SK-N-SH treated with all-trans-retinoic acid at 6 μM for 48 hours (cell line): ENCODE measurements around the gene CRHR2.
"Not testable (repeated sequence)": the region's sequence is repeated elsewhere in the genome, so short reads cannot be mapped to it uniquely, and the experiment has no call there.

Experiments used
- ATAC-seq: fragments of 200-7000 bp; cut with Tn5 transposase; 3 replicates; pipeline ENCODE4 v1.9.1; 2020; ENCODE audit warnings: mild to moderate bottlenecking, moderate library complexity
- ARNTL ChIP-seq: fragments of 450-650 bp; formaldehyde crosslinking; IDR thresholded peaks from 2 replicates; pipeline ENCODE4 v1.5.0; 2020; ENCODE audit warnings: low read depth, mild to moderate bottlenecking, moderate library complexity, borderline replicate concordance
- BACH2 ChIP-seq: fragments of 250-450 bp; sonication (Bioruptor Pico); IDR thresholded peaks from 2 replicates; pipeline ENCODE4 v1.9.0; 2021; ENCODE audit warnings: mild to moderate bottlenecking, borderline replicate concordance
- CSDC2 ChIP-seq: fragments of 250-450 bp; sonication (Bioruptor Pico); IDR thresholded peaks from 2 replicates; pipeline ENCODE4 v1.5.0; 2020; ENCODE audit warnings: mild to moderate bottlenecking, moderate library complexity
- ESRRG ChIP-seq: fragments of 250-450 bp; sonication (Bioruptor Pico); IDR thresholded peaks from 2 replicates; pipeline ENCODE4 v1.6.1; 2021; ENCODE audit warnings: mild to moderate bottlenecking
- GLIS3 ChIP-seq: fragments of 250-450 bp; sonication (Bioruptor Pico); IDR thresholded peaks from 2 replicates; pipeline ENCODE4 v1.5.0; 2020; ENCODE audit warnings: mild to moderate bottlenecking, moderate library complexity
- ISL1 ChIP-seq: fragments of 250-450 bp; sonication (Bioruptor Pico); IDR thresholded peaks from 2 replicates; pipeline ENCODE4 v2.1.2; 2022; ENCODE audit warnings: mild to moderate bottlenecking, moderate library complexity
- OSR1 ChIP-seq: fragments of 250-450 bp; sonication (Bioruptor Pico); IDR thresholded peaks from 2 replicates; pipeline ENCODE4 v1.8.0; 2022; ENCODE audit warnings: moderate library complexity, mild to moderate bottlenecking, inconsistent platforms
- PPARA ChIP-seq: fragments of 250-450 bp; sonication (Bioruptor Pico); IDR thresholded peaks from 2 replicates; pipeline ENCODE4 v1.5.0; 2020; ENCODE audit warnings: mild to moderate bottlenecking, borderline replicate concordance
- RARB ChIP-seq: fragments of 250-450 bp; sonication (Bioruptor Pico); IDR thresholded peaks from 2 replicates; pipeline ENCODE4 v1.8.0; 2021; ENCODE audit warnings: mild to moderate bottlenecking, moderate library complexity
- SNAI2 ChIP-seq: fragments of 250-450 bp; sonication (Bioruptor Pico); IDR thresholded peaks from 2 replicates; pipeline ENCODE4 v1.5.0; 2020; ENCODE audit warnings: mild to moderate bottlenecking, moderate library complexity
- TCF4 ChIP-seq: fragments of 250-450 bp; sonication (Bioruptor Pico); IDR thresholded peaks from 2 replicates; pipeline ENCODE4 v1.8.0; 2021; ENCODE audit warnings: mild to moderate bottlenecking, moderate library complexity, borderline replicate concordance
- TOX ChIP-seq: fragments of 250-450 bp; sonication (Bioruptor Pico); IDR thresholded peaks from 2 replicates; pipeline ENCODE4 v1.8.0; 2021; ENCODE audit warnings: mild to moderate bottlenecking, moderate library complexity, borderline replicate concordance
- ZC3H10 ChIP-seq: fragments of 250-450 bp; sonication (Bioruptor Pico); IDR thresholded peaks from 2 replicates; pipeline ENCODE4 v1.5.1; 2021; ENCODE audit warnings: mild to moderate bottlenecking, moderate library complexity
- ZFP3 ChIP-seq: fragments of 250-450 bp; sonication (Bioruptor Pico); IDR thresholded peaks from 2 replicates; pipeline ENCODE4 v1.5.0; 2020; ENCODE audit warnings: mild to moderate bottlenecking, moderate library complexity
- ZFP30 ChIP-seq: fragments of 450-650 bp; formaldehyde crosslinking; IDR thresholded peaks from 2 replicates; pipeline ENCODE4 v1.5.0; 2022; ENCODE audit warnings: mild to moderate bottlenecking, moderate library complexity
- ZNF70 ChIP-seq: fragments of 450-650 bp; formaldehyde crosslinking; IDR thresholded peaks from 2 replicates; pipeline ENCODE4 v1.5.0; 2020; ENCODE audit warnings: mild to moderate bottlenecking, moderate library complexity
- ZNF8 ChIP-seq: fragments of 450-650 bp; formaldehyde crosslinking; IDR thresholded peaks from 2 replicates; pipeline ENCODE4 v1.5.0; 2020; ENCODE audit warnings: mild to moderate bottlenecking, moderate library complexity
- TF ChIP-seq, protein P1 (sequence below): fragments of 250-450 bp; sonication (Bioruptor Pico); IDR thresholded peaks from 2 replicates; pipeline ENCODE4 v1.5.0; 2020; ENCODE audit warnings: mild to moderate bottlenecking, moderate library complexity
- TF ChIP-seq, protein P2 (sequence below): fragments of 250-450 bp; sonication (Bioruptor Pico); IDR thresholded peaks from 2 replicates; pipeline ENCODE4 v1.5.1; 2020; ENCODE audit warnings: low read depth, mild to moderate bottlenecking, moderate library complexity
- TF ChIP-seq, protein P3 (sequence below): fragments of 250-450 bp; sonication (Bioruptor Pico); IDR thresholded peaks from 2 replicates; pipeline ENCODE4 v1.5.1; 2021; ENCODE audit warnings: mild to moderate bottlenecking, moderate library complexity

CRHR2 gene

DNA sequence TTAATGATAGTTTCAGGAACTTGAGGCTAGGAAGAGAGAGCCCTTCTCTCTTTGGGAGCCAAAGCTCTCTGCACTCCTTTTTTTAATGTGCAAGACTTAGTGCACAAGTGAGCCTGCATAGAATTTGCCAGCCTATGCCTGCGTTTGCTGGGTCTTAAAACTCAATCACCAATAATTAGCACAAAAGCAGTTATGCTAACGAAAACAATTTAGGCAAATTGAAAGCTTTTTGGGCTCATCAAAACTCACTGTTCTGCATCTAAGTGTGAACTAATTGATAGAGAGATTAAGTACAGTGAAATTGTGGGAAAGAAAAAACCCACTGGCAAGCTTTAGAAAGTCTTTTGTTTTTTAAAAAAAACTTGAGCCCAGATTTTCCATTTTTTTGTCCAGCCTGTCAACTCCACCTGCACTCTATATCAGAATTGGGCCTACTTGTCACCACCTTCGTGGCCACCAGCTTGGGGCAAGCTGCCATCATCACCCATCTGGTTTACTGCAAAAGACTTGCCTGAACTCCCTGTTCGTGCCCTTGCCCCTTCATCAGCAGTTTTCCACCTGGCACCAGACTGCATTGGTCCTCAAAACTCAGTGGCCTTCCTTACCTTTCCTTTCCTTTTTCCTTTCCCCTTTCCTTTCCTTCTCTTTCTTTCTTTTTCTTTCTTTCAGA is 37.8 kb downstream of the CRHR2 start:
- no peak for TF ChIP-seq TOX (CRISPR knock-in tag)
- no peak for TF ChIP-seq ZNF70
- TF ChIP-seq, protein P1, sequence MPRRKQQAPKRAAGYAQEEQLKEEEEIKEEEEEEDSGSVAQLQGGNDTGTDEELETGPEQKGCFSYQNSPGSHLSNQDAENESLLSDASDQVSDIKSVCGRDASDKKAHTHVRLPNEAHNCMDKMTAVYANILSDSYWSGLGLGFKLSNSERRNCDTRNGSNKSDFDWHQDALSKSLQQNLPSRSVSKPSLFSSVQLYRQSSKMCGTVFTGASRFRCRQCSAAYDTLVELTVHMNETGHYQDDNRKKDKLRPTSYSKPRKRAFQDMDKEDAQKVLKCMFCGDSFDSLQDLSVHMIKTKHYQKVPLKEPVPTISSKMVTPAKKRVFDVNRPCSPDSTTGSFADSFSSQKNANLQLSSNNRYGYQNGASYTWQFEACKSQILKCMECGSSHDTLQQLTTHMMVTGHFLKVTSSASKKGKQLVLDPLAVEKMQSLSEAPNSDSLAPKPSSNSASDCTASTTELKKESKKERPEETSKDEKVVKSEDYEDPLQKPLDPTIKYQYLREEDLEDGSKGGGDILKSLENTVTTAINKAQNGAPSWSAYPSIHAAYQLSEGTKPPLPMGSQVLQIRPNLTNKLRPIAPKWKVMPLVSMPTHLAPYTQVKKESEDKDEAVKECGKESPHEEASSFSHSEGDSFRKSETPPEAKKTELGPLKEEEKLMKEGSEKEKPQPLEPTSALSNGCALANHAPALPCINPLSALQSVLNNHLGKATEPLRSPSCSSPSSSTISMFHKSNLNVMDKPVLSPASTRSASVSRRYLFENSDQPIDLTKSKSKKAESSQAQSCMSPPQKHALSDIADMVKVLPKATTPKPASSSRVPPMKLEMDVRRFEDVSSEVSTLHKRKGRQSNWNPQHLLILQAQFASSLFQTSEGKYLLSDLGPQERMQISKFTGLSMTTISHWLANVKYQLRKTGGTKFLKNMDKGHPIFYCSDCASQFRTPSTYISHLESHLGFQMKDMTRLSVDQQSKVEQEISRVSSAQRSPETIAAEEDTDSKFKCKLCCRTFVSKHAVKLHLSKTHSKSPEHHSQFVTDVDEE (CRISPR knock-in tag), result no peak
- no peak for TF ChIP-seq ESRRG (CRISPR knock-in tag)
- no peak for TF ChIP-seq ZFP3 (CRISPR knock-in tag)
- TF ChIP-seq GLIS3 (CRISPR knock-in tag), result no peak
- TF ChIP-seq ZC3H10 (CRISPR knock-in tag), result no peak
- TF ChIP-seq, protein P2, sequence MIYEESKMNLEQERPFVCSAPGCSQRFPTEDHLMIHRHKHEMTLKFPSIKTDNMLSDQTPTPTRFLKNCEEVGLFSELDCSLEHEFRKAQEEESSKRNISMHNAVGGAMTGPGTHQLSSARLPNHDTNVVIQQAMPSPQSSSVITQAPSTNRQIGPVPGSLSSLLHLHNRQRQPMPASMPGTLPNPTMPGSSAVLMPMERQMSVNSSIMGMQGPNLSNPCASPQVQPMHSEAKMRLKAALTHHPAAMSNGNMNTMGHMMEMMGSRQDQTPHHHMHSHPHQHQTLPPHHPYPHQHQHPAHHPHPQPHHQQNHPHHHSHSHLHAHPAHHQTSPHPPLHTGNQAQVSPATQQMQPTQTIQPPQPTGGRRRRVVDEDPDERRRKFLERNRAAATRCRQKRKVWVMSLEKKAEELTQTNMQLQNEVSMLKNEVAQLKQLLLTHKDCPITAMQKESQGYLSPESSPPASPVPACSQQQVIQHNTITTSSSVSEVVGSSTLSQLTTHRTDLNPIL (CRISPR knock-in tag), result no peak
- TF ChIP-seq ISL1 (CRISPR knock-in tag), result no peak
- ATAC-seq, result no peak

DNA sequence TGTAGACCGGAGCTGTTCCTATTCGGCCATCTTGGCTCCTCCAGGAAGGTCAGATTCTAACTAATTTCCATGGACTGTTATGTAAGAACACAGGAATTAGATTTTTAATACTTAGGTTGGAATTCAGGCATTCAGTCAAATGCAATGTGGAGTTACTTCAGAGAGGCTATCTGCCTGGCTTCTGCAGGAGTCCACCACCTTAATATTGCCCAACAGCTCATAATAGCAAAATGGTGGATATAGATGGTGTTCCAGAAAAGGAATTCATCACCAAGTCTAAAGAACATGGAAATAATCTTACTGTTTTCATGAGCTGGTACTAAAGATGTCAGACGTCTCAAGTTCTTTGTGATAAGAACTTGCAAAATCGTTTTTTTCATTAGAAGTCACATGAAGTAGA is 39.5 kb downstream of the CRHR2 start:
- no peak for TF ChIP-seq ZNF8 (CRISPR knock-in tag)
- ATAC-seq, result no peak

DNA sequence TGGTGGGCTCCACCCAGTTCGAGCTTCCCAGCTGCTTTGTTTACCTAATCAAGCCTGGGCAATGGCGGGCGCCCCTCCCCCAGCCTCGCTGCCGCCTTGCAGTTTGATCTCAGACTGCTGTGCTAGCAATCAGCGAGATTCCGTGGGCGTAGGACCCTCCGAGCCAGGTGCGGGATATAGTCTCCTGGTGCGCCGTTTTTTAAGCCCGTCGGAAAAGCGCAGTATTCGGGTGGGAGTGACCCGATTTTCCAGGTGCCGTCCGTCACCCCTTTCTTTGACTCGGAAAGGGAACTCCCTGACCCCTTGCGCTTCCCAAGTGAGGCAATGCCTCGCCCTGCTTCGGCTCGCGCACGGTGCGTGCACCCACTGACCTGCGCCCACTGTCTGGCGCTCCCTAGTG is 39.9 kb downstream of the CRHR2 start:
- not testable (repeated sequence) for ATAC-seq

DNA sequence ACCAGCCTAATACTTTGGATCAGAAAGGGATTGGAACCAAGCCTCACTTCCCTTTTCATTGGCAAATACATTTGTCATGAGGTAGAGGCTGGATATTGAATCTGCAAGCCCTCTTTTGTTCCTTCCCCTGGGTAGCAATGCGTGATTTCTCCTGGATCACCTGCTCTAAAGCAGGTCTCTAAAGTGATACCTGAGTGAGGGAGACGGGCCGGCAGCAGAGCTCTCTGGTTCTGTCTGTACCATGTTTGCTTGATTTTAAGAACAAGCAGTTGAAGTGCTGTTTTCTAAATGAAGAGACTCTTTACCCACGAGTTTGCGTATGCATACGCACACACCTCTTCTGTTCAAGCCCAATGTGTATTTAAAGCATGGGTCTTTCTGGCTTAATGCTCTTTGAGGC is 46.5 kb downstream of the CRHR2 start:
- TF ChIP-seq, protein P1 (CRISPR knock-in tag), result no peak
- TF ChIP-seq ZFP30 (CRISPR knock-in tag), result no peak
- no peak for TF ChIP-seq CSDC2
- no peak for TF ChIP-seq ZC3H10 (CRISPR knock-in tag)
- TF ChIP-seq, protein P2 (CRISPR knock-in tag), result no peak
- no peak for TF ChIP-seq ESRRG (CRISPR knock-in tag)
- no peak for TF ChIP-seq ZNF8 (CRISPR knock-in tag)
- TF ChIP-seq PPARA, result no peak
- no peak for TF ChIP-seq RARB (CRISPR knock-in tag)
- no peak for TF ChIP-seq GLIS3 (CRISPR knock-in tag)
- TF ChIP-seq, protein P3, sequence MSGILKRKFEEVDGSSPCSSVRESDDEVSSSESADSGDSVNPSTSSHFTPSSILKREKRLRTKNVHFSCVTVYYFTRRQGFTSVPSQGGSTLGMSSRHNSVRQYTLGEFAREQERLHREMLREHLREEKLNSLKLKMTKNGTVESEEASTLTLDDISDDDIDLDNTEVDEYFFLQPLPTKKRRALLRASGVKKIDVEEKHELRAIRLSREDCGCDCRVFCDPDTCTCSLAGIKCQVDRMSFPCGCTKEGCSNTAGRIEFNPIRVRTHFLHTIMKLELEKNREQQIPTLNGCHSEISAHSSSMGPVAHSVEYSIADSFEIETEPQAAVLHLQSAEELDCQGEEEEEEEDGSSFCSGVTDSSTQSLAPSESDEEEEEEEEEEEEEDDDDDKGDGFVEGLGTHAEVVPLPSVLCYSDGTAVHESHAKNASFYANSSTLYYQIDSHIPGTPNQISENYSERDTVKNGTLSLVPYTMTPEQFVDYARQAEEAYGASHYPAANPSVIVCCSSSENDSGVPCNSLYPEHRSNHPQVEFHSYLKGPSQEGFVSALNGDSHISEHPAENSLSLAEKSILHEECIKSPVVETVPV (CRISPR knock-in tag), result no peak
- TF ChIP-seq ZNF70, result no peak
- TF ChIP-seq BACH2 (CRISPR knock-in tag), result no peak
- TF ChIP-seq SNAI2 (CRISPR knock-in tag), result no peak
- no peak for TF ChIP-seq OSR1 (CRISPR knock-in tag)
- TF ChIP-seq ZFP3 (CRISPR knock-in tag), result no peak
- no peak for TF ChIP-seq TCF4
- TF ChIP-seq ARNTL, result no peak
- no peak for TF ChIP-seq TOX (CRISPR knock-in tag)

More for the DNA sequence above, 46.5 kb downstream of the CRHR2 start:
- ATAC-seq, result no peak
